Measurements from ENCODE around the gene RIMKLB.

- TF ChIP-seq NFRKB (IDR thresholded peaks at IDR 0.05): no peak
- TF ChIP-seq BHLHE40 (IDR thresholded peaks at IDR 0.05; ENCODE audit: borderline replicate concordance): no peak
- TF ChIP-seq ELF4 (IDR thresholded peaks at IDR 0.05): no peak
- TF ChIP-seq FOXM1 (IDR thresholded peaks at IDR 0.05; ENCODE audit: borderline replicate concordance): no peak
- no peak for TF ChIP-seq SUZ12 (IDR thresholded peaks at IDR 0.05)
- no peak for TF ChIP-seq FOXK2 (IDR thresholded peaks at IDR 0.05)
- TF ChIP-seq, protein P1, sequence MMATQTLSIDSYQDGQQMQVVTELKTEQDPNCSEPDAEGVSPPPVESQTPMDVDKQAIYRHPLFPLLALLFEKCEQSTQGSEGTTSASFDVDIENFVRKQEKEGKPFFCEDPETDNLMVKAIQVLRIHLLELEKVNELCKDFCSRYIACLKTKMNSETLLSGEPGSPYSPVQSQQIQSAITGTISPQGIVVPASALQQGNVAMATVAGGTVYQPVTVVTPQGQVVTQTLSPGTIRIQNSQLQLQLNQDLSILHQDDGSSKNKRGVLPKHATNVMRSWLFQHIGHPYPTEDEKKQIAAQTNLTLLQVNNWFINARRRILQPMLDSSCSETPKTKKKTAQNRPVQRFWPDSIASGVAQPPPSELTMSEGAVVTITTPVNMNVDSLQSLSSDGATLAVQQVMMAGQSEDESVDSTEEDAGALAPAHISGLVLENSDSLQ (IDR thresholded peaks at IDR 0.05): no peak
- TF ChIP-seq FOXA1 (IDR thresholded peaks at IDR 0.05): no peak
- no peak for TF ChIP-seq TARDBP (IDR thresholded peaks at IDR 0.05)
- no peak for TF ChIP-seq L3MBTL2 (conservative IDR thresholded peaks at IDR 0.05)
- TF ChIP-seq ARNT (IDR thresholded peaks at IDR 0.05): no peak
- no peak for TF ChIP-seq ZNF384 (IDR thresholded peaks at IDR 0.05)
- no peak for TF ChIP-seq SP1 (IDR thresholded peaks at IDR 0.05)
Measured at GRCh38 chr12:8828257-8829124, 130.7 kb downstream of the RIMKLB start.

Measured in HEK293T (cell line).